H9 (cell line): ENCODE results near the gene HTD2. TPM values are rescaled to one million over a fixed set of nuclear protein-coding genes. Genes with fewer than 3 reads are reported as not detected.

Source experiments
- DNase-seq: peaks from one replicate; pipeline ENCODE4 v3.0.0-alpha.2; 2017
- H2AFZ ChIP-seq: one replicate; pipeline ENCODE4 v1.6.1; 2013; ENCODE audit warnings: mild to moderate bottlenecking, low read length, control low read depth, moderate library complexity
- H2AK5ac ChIP-seq: 2 replicates; pipeline ENCODE4 v1.6.1; 2013; ENCODE audit warnings: low read length, control low read depth, mixed read lengths; ENCODE audit not compliant: insufficient read length
- H2BK120ac ChIP-seq: one replicate; pipeline ENCODE4 v1.6.1; 2013; ENCODE audit warnings: low read depth, mild to moderate bottlenecking, low read length, control low read depth, inconsistent platforms; ENCODE audit not compliant: poor library complexity, severe bottlenecking
- H2BK12ac ChIP-seq: 2 replicates; pipeline ENCODE4 v1.6.1; 2013; ENCODE audit warnings: low read length, control low read depth, mixed read lengths, low read depth; ENCODE audit not compliant: insufficient read length
- H2BK15ac ChIP-seq: 2 replicates; pipeline ENCODE4 v1.6.1; 2013; ENCODE audit warnings: low read depth, low read length, control low read depth
- H2BK20ac ChIP-seq: one replicate; pipeline ENCODE4 v1.6.1; 2013; ENCODE audit warnings: low read depth, mild to moderate bottlenecking, low read length, control low read depth, inconsistent platforms; ENCODE audit not compliant: poor library complexity, severe bottlenecking
- H2BK5ac ChIP-seq: 2 replicates; pipeline ENCODE4 v1.6.1; 2013; ENCODE audit warnings: low read length, control low read depth, mixed read lengths; ENCODE audit not compliant: insufficient read length
- H3K14ac ChIP-seq: 2 replicates; pipeline ENCODE4 v1.6.1; 2013; ENCODE audit warnings: low read length, control low read depth; ENCODE audit not compliant: insufficient read depth
- H3K18ac ChIP-seq: 2 replicates; pipeline ENCODE4 v1.6.1; 2013; ENCODE audit warnings: low read depth, mild to moderate bottlenecking, mixed read lengths, low read length, control low read depth; ENCODE audit not compliant: insufficient read length
- H3K23ac ChIP-seq: 2 replicates; pipeline ENCODE4 v1.6.1; 2013; ENCODE audit warnings: low read length, control low read depth, mixed read lengths, low read depth; ENCODE audit not compliant: insufficient read length
- H3K23me2 ChIP-seq: 2 replicates; pipeline ENCODE4 v1.6.1; 2013; ENCODE audit warnings: low read depth, mild to moderate bottlenecking, mixed read lengths, low read length, control low read depth; ENCODE audit not compliant: insufficient read length, poor library complexity, severe bottlenecking
- H3K27ac ChIP-seq: 2 replicates; pipeline ENCODE4 v1.5.1; 2013; ENCODE audit warnings: low read length, control low read depth, mixed read lengths, low read depth; ENCODE audit not compliant: insufficient read length
- H3K27me3 ChIP-seq: 2 replicates; pipeline ENCODE4 v1.6.1; 2013; ENCODE audit warnings: low read length, control low read depth, inconsistent platforms; ENCODE audit not compliant: insufficient read depth
- H3K4ac ChIP-seq: 2 replicates; pipeline ENCODE4 v1.6.1; 2013; ENCODE audit warnings: low read depth, mild to moderate bottlenecking, control low read depth, inconsistent platforms, low read length, moderate library complexity
- H3K4me1 ChIP-seq: 2 replicates; pipeline ENCODE4 v1.6.1; 2013; ENCODE audit warnings: low read length, control low read depth, inconsistent platforms; ENCODE audit not compliant: insufficient read depth
- H3K4me2 ChIP-seq: 2 replicates; pipeline ENCODE4 v1.6.1; 2013; ENCODE audit warnings: low read length, control low read depth, mixed read lengths; ENCODE audit not compliant: insufficient read length, insufficient read depth
- H3K56ac ChIP-seq: 2 replicates; pipeline ENCODE4 v1.6.1; 2013; ENCODE audit warnings: low read depth, mild to moderate bottlenecking, mixed read lengths, low read length, control low read depth; ENCODE audit not compliant: insufficient read length
- H3K79me1 ChIP-seq: 2 replicates; pipeline ENCODE4 v1.6.1; 2013; ENCODE audit warnings: low read depth, mild to moderate bottlenecking, moderate library complexity, low read length, control low read depth, inconsistent platforms; ENCODE audit not compliant: insufficient read depth, poor library complexity, severe bottlenecking
- H3K79me2 ChIP-seq: 2 replicates; pipeline ENCODE4 v1.6.1; 2013; ENCODE audit warnings: low read length, control low read depth, inconsistent platforms; ENCODE audit not compliant: insufficient read depth
- H3K9ac ChIP-seq: 2 replicates; pipeline ENCODE4 v1.6.1; 2013; ENCODE audit warnings: low read length, control low read depth, mixed read lengths; ENCODE audit not compliant: insufficient read length; ENCODE audit errors: extremely low read depth
- H3K9me3 ChIP-seq: one replicate; pipeline ENCODE4 v1.6.1; 2013; ENCODE audit warnings: low read depth, low read length, inconsistent platforms; ENCODE audit not compliant: control insufficient read depth
- H3T11ph ChIP-seq: one replicate; pipeline ENCODE4 v1.6.1; 2013; ENCODE audit warnings: mild to moderate bottlenecking, low read length, control low read depth, inconsistent platforms
- H4K20me1 ChIP-seq: one replicate; pipeline ENCODE4 v1.6.1; 2013; ENCODE audit not compliant: control insufficient read depth, insufficient read length, insufficient read depth
- H4K5ac ChIP-seq: 2 replicates; pipeline ENCODE4 v1.6.1; 2013; ENCODE audit warnings: low read depth, mild to moderate bottlenecking, mixed read lengths, low read length, control low read depth; ENCODE audit not compliant: insufficient read length
- H4K8ac ChIP-seq: replicated peaks from 2 replicates; pipeline ENCODE4 v1.6.1; 2013; ENCODE audit warnings: low read length, control low read depth, mixed read lengths, low read depth; ENCODE audit not compliant: insufficient read length
- H4K91ac ChIP-seq: 2 replicates; pipeline ENCODE4 v1.6.1; 2013; ENCODE audit warnings: low read depth, mild to moderate bottlenecking, moderate library complexity, mixed read lengths, low read length, control low read depth; ENCODE audit not compliant: insufficient read length
- H3K27ac Mint-ChIP-seq, 3 experiments: 2 replicates in 2 of 3; 3 replicates in 1 of 3; pipeline ENCODE4 v1.8.0; 2020 to 2021; ENCODE audit warnings: mixed read lengths in 3 of 3, mild to moderate bottlenecking in 1 of 3, moderate library complexity in 1 of 3
- H3K27me3 Mint-ChIP-seq: 2 replicates; pipeline ENCODE4 v1.8.0; 2021; ENCODE audit warnings: low read depth, mild to moderate bottlenecking, moderate library complexity, mixed read lengths
- H3K36me3 Mint-ChIP-seq, 3 experiments: 2 replicates in 2 of 3; 3 replicates in 1 of 3; pipeline ENCODE4 v1.8.0; 2020 to 2021; ENCODE audit warnings: low read depth in 3 of 3, mixed read lengths in 3 of 3; ENCODE audit not compliant: insufficient read depth in 1 of 3
- H3K4me1 Mint-ChIP-seq, 2 experiments: 2 replicates each; pipeline ENCODE4 v1.8.0; 2020; ENCODE audit warnings: mixed read lengths in 2 of 2
- H3K4me3 Mint-ChIP-seq, 2 experiments: 2 replicates in 1 of 2; 3 replicates in 1 of 2; pipeline ENCODE4 v1.8.0; 2020 to 2021; ENCODE audit warnings: mild to moderate bottlenecking in 2 of 2, mixed read lengths in 2 of 2, moderate library complexity in 1 of 2
- H3K9me3 Mint-ChIP-seq, 2 experiments: 2 replicates in 1 of 2; 3 replicates in 1 of 2; pipeline ENCODE4 v1.8.0; 2020; ENCODE audit warnings: mild to moderate bottlenecking in 2 of 2, mixed read lengths in 2 of 2, moderate library complexity in 1 of 2
- CTCF ChIP-seq: fragments of 200-600 bp; sonication (generic); conservative IDR thresholded peaks from 3 replicates; pipeline ENCODE4 v1.8.0; 2021; ENCODE audit warnings: antibody characterized with exemption, mild to moderate bottlenecking
- WGBS: extraction: QIAGEN DNeasy Blood & Tissue Kit; methylation state at CpG from one replicate; pipeline ENCODE4 v1.1.7; 2013; ENCODE audit warnings: missing lambda C conversion rate, low lambda C conversion rate, mixed read lengths; ENCODE audit not compliant: insufficient read length; ENCODE audit errors: extremely low coverage; 5-methylcytosine and 5-hydroxymethylcytosine counted together
- total RNA-seq: library from RNA; stranded (reverse); gene quantifications from 2 replicates; pipeline ENCODE4 v1.2.1, GENCODE V29; 2021

The HTD2 gene
- total RNA-seq, 1 experiment from 2014 or later: 13.4 TPM

DNA sequence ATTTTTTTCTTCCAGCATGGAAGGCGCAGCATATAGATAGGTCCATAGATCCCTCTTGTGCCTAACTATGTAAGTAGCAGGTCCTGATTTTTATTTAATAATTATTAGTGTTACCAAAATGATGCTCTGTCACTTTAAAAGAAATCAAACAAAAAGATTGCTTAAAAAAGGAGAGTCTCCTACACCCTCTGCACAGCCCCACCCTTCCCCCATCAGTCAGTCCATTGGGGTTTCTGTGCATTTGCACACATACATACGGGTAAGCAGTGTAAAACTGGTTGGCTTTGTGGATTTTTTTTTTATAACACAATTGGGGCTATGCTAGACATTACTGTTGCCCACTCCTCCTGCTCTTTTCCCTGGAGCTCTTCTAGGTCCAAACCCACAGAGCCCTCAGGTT lies 7.2 kb upstream of the HTD2 start:
- H2BK12ac ChIP-seq: no peak overlapping the region
- H4K8ac ChIP-seq: no peak overlapping the region
- no peaks in the 10 kb centered on the region for H3K4me1 ChIP-seq
- no peak overlapping the region for H3K14ac ChIP-seq
- no peak for DNase-seq
- H2BK120ac ChIP-seq: no peak overlapping the region
- no peak overlapping the region for H3K56ac ChIP-seq
- H3K27me3 ChIP-seq: no peaks in the 10 kb centered on the region
- no peaks in the 10 kb centered on the region for H3K23me2 ChIP-seq
- H3K27ac ChIP-seq: no peak overlapping the region
- no peaks in the 10 kb centered on the region for H3K79me1 ChIP-seq
- H3K9me3 Mint-ChIP-seq: peaks cover 0 to 3% of the 10 kb centered on the region in 2 experiments; a peak in 1 of 5 replicates
- no peaks in the 10 kb centered on the region for H3K79me2 ChIP-seq
- H3K27me3 Mint-ChIP-seq: peaks cover 25% of the 10 kb centered on the region
- H3K9ac ChIP-seq: no peak overlapping the region
- H3K4me3 Mint-ChIP-seq: no peak overlapping the region
- no CpG with 5 or more reads among the region's 2 CpGs for WGBS
- H3K36me3 Mint-ChIP-seq: no peaks in the 10 kb centered on the region
- no peak for TF ChIP-seq CTCF
- H3K23ac ChIP-seq: no peak overlapping the region
- H4K91ac ChIP-seq: no peak overlapping the region
- H2BK15ac ChIP-seq: no peak overlapping the region
- no peak overlapping the region for H4K5ac ChIP-seq
- no peak overlapping the region for H3T11ph ChIP-seq
- H2AK5ac ChIP-seq: no peak overlapping the region
- no peak overlapping the region for H2AFZ ChIP-seq
- no peaks in the 10 kb centered on the region for H3K9me3 ChIP-seq
- H2BK20ac ChIP-seq: no peak overlapping the region
- H3K4ac ChIP-seq: no peak overlapping the region
- H4K20me1 ChIP-seq: no peaks in the 10 kb centered on the region
- no peak overlapping the region for H3K18ac ChIP-seq
- H2BK5ac ChIP-seq: no peak overlapping the region
- peaks cover 10 to 11% of the 10 kb centered on the region in 2 experiments for H3K4me1 Mint-ChIP-seq
- no peak overlapping the region for H3K27ac Mint-ChIP-seq
- H3K4me2 ChIP-seq: no peak overlapping the region
